HG03097 (cell line): ENCODE data around the gene PNPLA1.

Experiments used
- ATAC-seq: cut with Tn5 transposase; IDR thresholded peaks from one replicate; pipeline ENCODE4 v1.9.1; 2021; ENCODE audit not compliant: unreplicated experiment, low FRiP score

Gene PNPLA1

GRCh38 chr6:36283608-36284007 is 13.7 kb downstream of the PNPLA1 start:
- ATAC-seq = no peak

- ATAC-seq = no peak
Measured at GRCh38 chr6:36284359-36284758, 14.5 kb downstream of the PNPLA1 start.

- ATAC-seq = no peak
Measured at GRCh38 chr6:36285187-36285671, 15.4 kb downstream of the PNPLA1 start.

GRCh38 chr6:36285797-36286196 is 15.9 kb downstream of the PNPLA1 start:
- ATAC-seq = no peak

- ATAC-seq = no peak
Measured at GRCh38 chr6:36286858-36287257, 17.0 kb downstream of the PNPLA1 start.

GRCh38 chr6:36289281-36289878 is 19.5 kb downstream of the PNPLA1 start:
- ATAC-seq = no peak

GRCh38 chr6:36290668-36291620 is 21.1 kb downstream of the PNPLA1 start:
- no peak for ATAC-seq

- no peak for ATAC-seq
Measured at GRCh38 chr6:36292170-36292569, 22.3 kb downstream of the PNPLA1 start.

- ATAC-seq = no peak
Measured at GRCh38 chr6:36296240-36296639, 26.4 kb downstream of the PNPLA1 start.

GRCh38 chr6:36297051-36297450 is 27.2 kb downstream of the PNPLA1 start:
- no peak for ATAC-seq

GRCh38 chr6:36297511-36297910 is 27.7 kb downstream of the PNPLA1 start:
- ATAC-seq = no peak

GRCh38 chr6:36298027-36298426 is 28.2 kb downstream of the PNPLA1 start:
- ATAC-seq = no peak

- no peak for ATAC-seq
Measured at GRCh38 chr6:36301085-36301658, 31.3 kb downstream of the PNPLA1 start.

- ATAC-seq = no peak
Measured at GRCh38 chr6:36301781-36302180, 31.9 kb downstream of the PNPLA1 start.

GRCh38 chr6:36302227-36302976 is 32.5 kb downstream of the PNPLA1 start:
- no peak for ATAC-seq

GRCh38 chr6:36305885-36306284 is 36.0 kb downstream of the PNPLA1 start:
- ATAC-seq = no peak

GRCh38 chr6:36306375-36306774 is 36.5 kb downstream of the PNPLA1 start:
- ATAC-seq = no peak

- no peak for ATAC-seq
Measured at GRCh38 chr6:36308514-36308913, 38.7 kb downstream of the PNPLA1 start.

- ATAC-seq = no peak
Measured at GRCh38 chr6:36309203-36309602, 39.3 kb downstream of the PNPLA1 start.

GRCh38 chr6:36309900-36310299 is 40.0 kb downstream of the PNPLA1 start:
- ATAC-seq = no peak
